ENCODE measurements around the gene NPRL2. TPM values are rescaled to one million over a fixed set of nuclear protein-coding genes. Genes with fewer than 3 reads are reported as not detected.
A peak's percentile ranks its signal among the peaks of the same experiment; 100 is the strongest.

The NPRL2 gene
- total and polyA plus RNA-seq, 9 of the 15 experiments (the other 6 are each of a cell fraction or from before 2014, with no cell fraction given), result 17.4 to 40.4 (median 24.4) TPM

- Histone ChIP-seq H3K27me3 (ENCODE audit: control insufficient read depth in 2 of 2, insufficient read depth in 2 of 2, low read length in 2 of 2) (peaks cover 0 to 5% of the 10 kb centered on the region in 2 experiments; a peak in 3 of 5 replicates), H2AFZ (ENCODE audit: low read depth, low read length) (no peak overlapping the region), H3K9me3 (replicated peaks; ENCODE audit: control insufficient read depth, insufficient read depth, low read depth, low read length) (no peaks in the 10 kb centered on the region), H3K9me1 (ENCODE audit: control insufficient read depth, insufficient read depth, low read length) (no peaks in the 10 kb centered on the region), H3K4me3 (no peak overlapping the region), H3K9ac (ENCODE audit: insufficient read depth in 1 of 2, low read depth in 2 of 2, low read length in 2 of 2) (peak overlapping the region in 1 of 2 experiments; percentile 12; a peak in 1 of 4 replicates), H3K36me3 (ENCODE audit: control insufficient read depth, insufficient read depth, low read length) (no peaks in the 10 kb centered on the region), H4K20me1 (replicated peaks; ENCODE audit: control insufficient read depth, insufficient read depth, low read length) (no peaks in the 10 kb centered on the region), H3K4me2 (ENCODE audit: insufficient read depth, low read length) (no peak overlapping the region), H3K79me2 (ENCODE audit: control insufficient read depth, insufficient read depth, low read length) (no peaks in the 10 kb centered on the region), H3K4me1 (replicated peaks in 1 of 2; ENCODE audit: control insufficient read depth in 2 of 2, insufficient read depth in 2 of 2, low read length in 2 of 2) (peaks cover 4 to 39% of the 10 kb centered on the region in 2 experiments; a peak in 2 of 5 replicates), H3K27ac (ENCODE audit: extremely low read depth, low read depth, low read length) (no peak overlapping the region)
- in situ Hi-C loops (cut with MboI), result no loop called here
- ATAC-seq (no peak), FAIRE-seq (no peak), DNase-seq (ENCODE audit: extremely low read depth in 1 of 4, low spot score in 3 of 4) (peak in 2 of 4 experiments; percentile 24 to 27)
- intact Hi-C loops (cut with micrococcal nuclease), result no loop called here
- BruUV-seq (replicated peaks), result no TSS peak
- 0% methylated on average over 4 of the region's 5 CpGs for WGBS (ENCODE audit: insufficient coverage, low coverage, missing lambda C conversion rate)
- ChIA-PET CTCF (ENCODE audit: low intra/inter-chr PET ratio) (no interaction called here), POLR2A (interaction anchor here (0.6 to 1.0 kb wide), 2 partner anchors 9 to 24 kb away, joined by 3 to 6 read pairs; no protein-coding TSS in a partner anchor)
- TF ChIP-seq TAF15 (IDR thresholded peaks at IDR 0.05; ENCODE audit: low read depth, low read length) (no peak), SP1 (CRISPR knock-in tag; IDR thresholded peaks at IDR 0.05) (no peak), NR2C2 (CRISPR knock-in tag; IDR thresholded peaks at IDR 0.05) (no peak), NR2C2 (tag; IDR thresholded peaks at IDR 0.05) (no peak), CTCF (IDR thresholded peaks at IDR 0.05 in 2 of 3, conservative IDR thresholded peaks at IDR 0.05 in 1 of 3; ENCODE audit: insufficient read depth in 2 of 3, low read depth in 1 of 3, low read length in 3 of 3) (no peak), TAF1 (IDR thresholded peaks at IDR 0.05; ENCODE audit: control insufficient read depth, extremely low read depth, insufficient read depth, low read length, severe bottlenecking) (no peak), STAT6 (CRISPR knock-in tag; IDR thresholded peaks at IDR 0.05) (no peak), MBD2 (IDR thresholded peaks at IDR 0.05; ENCODE audit: borderline replicate concordance, low read depth) (no peak), L3MBTL2 (IDR thresholded peaks at IDR 0.05) (no peak), ZNF511 (CRISPR knock-in tag; IDR thresholded peaks at IDR 0.05) (no peak), NR0B1 (IDR thresholded peaks at IDR 0.05; ENCODE audit: partially characterized antibody) (no peak), KHSRP (IDR thresholded peaks at IDR 0.05) (no peak), RBM14 (IDR thresholded peaks at IDR 0.05; ENCODE audit: borderline replicate concordance, insufficient read depth, low read depth, low read length) (no peak), ZNF224 (CRISPR knock-in tag; IDR thresholded peaks at IDR 0.05) (no peak), MEF2D (tag; conservative IDR thresholded peaks at IDR 0.05; ENCODE audit: low read depth) (no peak), BACH1 (tag; IDR thresholded peaks at IDR 0.05) (no peak)
Measured at GRCh38 chr3:50392101-50392715, 41.6 kb upstream of the NPRL2 start.

Measured in K562 (cell line).